NCI-H2196 treated with DMSO at 0.1 percent for 48 hours (cell line): ENCODE results near the gene GRB14.

Experiments
- DNase-seq: peaks from one replicate; lab custom pipeline; 2025; ENCODE audit not compliant: unreplicated experiment; lab: John Stamatoyannopoulos, UW

Gene GRB14

DNA sequence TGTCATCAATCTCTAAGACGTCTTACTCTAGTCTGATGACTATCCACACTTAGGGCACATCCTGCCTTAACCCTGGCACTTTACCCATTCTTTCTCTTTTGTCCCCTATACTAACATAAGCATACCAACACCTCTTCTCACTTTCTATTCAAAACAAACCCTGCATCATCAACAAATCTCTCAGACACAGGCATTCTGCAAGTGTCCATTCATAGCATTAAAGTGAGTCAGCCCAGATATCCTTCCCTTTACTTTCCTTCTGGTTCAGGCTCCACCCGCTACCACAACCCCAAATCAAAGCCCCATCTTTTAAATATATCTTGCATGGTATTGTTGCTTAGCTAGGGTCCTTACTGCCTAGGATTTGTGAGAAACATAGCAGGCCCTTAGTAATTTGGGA, 3.8 kb downstream of the GRB14 start:
- no peak for DNase-seq

DNA sequence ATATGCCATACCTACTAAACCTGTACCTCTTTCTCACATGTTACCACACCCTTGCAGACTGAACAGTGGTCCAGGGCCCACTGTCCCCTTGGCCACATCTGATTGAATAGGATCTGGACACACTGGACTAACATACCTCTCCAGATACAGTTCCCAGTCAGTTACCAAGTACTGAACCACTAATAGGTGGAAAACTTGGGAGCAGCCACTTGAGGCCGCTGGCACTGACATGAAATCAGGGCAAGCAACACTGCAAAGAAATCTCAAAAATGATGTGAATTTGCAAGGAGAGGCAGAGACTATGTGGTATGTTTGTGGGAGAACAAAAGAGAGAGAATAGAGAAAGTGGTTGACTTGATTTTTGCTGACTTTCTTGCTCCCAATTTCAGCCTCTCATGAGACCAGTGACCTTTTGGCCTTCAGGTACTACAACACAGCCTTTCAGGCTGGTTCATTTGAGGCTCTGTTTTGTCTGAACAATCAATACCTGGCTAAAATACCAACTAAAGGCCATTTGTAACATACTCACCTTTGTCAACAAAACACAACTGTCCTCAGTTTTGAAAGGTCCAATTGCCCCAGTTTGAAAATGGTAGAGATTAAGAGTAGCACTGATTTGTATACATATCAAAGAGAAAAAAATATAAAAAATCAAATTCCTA, 7.8 kb downstream of the GRB14 start:
- no peak for DNase-seq

DNA sequence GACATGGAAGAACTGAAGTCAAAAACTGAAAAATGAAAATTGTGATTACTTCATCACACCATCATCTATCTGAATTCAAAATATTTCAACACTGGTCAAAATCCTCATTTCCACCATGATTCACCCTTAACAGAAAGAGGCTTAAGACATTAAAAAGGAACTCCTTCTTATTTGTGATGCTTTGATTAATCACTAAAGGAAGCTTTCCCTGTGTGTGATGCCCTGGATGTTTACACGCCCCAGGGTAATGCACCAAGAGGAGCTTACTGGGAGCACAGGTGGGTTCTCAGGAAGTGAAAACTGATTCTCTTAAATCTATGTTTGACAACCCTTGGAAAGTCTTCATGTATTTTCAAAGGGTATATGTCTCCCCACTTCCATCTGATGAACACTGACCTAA, 11.5 kb downstream of the GRB14 start:
- DNase-seq = no peak

DNA sequence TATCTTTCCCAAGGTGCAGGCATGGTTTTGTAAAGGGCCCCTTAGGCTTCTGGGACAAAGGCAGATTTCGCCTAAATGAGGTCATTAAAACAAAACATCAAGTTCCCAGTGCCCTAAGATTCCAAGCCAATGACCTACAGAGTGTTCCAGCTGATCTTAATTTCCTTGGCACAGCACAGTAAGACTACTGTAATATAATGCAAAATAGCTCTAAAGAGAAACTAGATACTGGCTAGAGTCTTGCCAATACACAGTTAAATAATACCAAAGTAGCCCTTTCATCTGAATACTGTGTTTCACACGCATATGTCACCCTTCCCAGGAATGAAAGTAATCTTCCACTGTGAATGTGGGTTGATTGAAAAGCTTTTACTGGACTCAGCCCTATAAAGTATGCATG, 14.7 kb downstream of the GRB14 start:
- DNase-seq = no peak

DNA sequence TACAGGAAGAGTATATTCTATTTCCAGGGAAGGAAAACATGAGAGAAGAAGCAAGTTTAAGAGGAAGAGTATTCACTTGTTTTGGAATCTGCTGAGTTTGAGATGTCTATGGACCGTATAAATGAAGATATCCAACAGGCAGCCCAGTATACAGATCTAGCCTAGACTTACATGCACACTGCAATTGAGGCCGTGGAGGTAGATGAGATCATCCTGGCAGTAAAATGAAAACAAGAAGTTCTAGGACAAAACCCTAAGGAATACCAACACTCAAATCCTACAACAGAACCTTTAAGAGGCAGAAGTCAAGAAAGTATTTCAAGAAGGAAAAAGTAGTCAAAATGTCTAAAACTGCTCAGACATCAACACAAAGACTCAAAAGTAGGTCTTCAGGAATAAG, 16.0 kb downstream of the GRB14 start:
- no peak for DNase-seq

DNA sequence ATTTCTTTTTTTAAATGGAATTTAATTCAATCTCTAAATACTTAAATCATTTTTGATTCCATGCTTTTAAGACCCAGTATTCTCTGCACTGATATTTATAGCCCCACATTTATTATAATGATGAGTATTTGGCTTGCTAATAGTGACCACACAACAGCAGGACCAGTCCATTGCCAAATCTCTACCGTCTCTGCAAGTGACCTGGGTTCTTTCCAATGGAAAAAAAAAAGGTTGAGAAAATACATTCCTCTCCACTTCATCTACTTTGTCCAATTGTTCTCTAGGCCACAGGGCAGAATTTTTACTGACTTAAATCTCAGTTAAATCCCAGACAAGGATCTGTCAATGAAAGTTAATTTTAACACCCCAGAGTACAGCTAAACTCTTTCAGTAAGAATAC, 20.5 kb downstream of the GRB14 start:
- no peak for DNase-seq

DNA sequence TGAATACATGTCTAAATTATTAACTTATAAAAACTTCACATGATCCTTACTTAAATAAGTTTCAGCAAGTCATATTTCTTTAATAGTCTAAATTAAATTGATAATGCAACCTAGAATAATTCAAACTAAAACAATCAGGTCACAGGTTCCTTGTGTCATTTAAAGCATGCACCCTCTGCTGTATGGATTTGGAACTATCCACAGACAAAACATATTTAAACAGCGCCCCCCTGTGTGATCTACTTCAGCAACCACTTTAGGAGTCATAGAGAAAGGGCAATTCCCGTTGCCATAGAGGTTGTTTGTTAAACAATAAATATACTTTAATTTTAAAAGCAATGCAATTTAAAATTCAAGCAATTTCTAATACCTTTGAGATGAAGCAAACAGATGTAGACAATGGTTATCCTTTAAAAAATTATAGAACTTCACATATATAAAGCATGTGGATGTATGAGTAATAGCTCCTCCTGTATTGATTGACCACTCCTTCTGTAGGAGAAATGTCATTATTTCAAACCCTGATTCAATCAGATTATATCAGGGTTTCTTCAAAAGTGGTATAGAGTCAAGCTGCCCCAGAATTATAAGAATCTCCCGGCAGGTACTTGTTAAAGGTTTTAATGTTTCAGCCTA, 21.2 kb downstream of the GRB14 start:
- DNase-seq = no peak

DNA sequence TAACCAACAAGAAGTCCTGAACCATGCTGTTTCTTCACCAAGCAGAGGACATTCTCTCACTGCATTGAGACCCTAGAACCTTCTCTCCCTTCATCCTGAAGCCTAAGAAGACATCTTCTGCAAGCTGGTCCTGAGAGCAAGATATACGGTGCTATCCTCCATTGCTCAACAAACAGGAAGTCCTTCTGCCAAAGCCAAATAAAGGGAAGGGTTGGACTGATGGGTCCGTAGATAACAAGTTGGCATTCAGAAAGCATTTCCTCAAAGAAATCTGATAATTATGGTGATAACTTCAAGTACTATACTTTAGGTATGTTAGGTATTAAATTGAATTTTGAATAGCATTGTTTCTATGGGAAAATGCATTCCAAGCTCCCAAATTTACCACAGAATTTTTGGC, 23.3 kb downstream of the GRB14 start:
- no peak for DNase-seq

DNA sequence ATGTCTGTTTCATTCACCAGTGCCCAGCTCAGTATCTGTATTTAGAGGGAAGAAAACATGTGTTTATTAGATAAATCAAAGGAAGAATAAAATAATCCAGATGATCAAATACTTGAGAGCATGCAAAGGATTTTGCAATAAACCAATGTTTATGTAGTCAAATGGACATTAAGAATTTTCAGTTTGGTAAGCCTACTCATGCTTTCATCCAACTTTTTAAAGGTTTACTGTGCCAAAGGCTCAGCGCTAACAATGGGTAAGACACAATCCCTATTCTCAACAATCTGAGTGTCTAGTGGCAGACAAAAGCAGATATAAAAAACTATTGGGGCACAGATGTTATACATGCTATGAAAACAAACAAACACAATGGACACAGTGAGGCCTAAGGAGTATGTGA, 26.3 kb downstream of the GRB14 start:
- no peak for DNase-seq

DNA sequence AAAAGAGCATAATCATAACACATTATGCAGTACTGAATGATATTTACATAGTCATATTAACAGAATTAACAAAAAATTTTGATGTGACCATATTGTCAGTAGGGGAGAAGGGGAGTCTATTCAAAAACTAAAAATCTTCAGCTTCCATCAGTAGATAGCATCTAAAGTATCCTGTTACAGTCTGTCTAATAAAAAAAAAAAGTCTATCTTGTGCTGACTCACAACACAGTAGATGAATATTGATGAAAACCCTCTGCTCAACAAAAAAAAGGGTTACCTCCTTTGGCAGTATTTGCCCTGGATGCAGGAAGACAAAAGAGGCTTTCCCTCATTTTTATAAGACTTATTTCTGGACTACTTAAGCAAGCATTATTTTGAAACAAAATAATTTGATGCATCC, 27.3 kb downstream of the GRB14 start:
- no peak for DNase-seq

DNA sequence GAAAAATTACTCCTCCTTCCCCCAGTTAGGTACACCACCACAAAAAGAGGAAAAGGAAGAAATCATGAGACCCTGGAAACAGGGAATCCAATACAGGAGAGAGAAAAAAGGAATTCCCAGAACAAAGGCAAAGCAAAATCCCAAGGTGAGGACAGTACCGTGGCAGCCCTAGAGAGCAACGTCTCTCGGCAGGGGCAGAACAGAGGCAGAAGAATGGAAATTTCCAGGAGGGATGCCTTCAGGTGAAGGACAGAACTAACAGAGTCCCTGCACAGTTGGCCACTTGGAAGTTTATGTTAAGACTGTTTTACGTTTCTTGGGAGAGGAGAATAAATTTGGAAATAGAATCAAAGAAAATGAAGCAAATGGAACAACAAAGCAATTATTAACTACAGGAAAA, 27.7 kb downstream of the GRB14 start:
- no peak for DNase-seq

DNA sequence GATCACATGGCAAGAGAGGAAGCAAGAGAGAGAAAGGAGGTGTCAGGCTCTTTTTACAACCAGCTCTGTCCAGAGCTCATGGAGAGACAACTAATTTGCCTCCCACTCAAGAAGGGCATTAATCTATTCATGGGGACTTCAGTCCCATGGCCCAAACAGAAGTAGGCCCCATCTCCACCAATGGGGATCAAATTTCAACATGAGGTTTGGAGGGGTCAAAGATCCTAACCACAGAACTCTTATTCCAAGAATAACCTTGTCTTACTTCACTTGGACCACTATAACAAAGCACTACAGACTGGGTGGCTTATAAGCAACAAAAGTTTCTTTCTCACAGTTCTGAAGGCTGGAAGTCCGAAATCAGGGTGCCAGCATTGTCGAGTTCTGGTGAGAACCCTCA, 31.8 kb downstream of the GRB14 start:
- no peak for DNase-seq

DNA sequence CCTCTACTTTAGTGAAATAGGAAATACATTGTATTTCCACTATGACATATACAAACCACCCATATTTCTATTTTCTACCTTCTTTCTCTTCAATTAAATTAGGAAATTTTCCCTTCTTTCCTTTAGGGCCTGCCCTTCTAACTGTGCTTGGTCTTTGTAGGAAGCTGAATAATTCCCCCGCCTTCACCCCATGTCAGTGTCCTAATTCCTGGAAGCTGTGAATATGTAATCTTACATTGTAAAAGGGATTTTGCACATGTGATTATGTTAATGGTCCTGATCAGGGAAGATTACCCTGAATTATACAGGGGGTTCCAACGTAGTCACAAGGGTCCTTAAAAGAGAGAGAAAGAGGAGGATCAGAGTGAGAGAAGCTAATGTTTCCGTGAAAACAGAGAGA, 40.2 kb downstream of the GRB14 start:
- no peak for DNase-seq

DNA sequence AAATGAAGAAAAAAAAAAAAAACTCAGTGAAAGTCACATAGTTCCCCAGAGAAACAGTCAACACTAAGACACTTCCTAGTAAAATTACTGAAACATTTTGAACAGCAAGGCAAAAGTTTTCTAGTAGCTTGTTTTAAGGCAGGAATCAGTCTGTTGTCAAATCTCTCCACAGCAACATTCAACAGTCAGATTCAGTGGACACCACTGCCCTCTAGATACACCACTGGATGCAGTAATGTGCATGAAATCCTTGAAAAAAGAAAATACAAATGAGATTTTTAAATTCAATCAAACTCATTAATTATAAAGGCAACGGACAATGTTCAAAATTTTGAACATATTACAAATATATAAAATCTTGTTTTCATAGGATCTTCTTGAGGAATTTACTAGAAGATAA, 46.4 kb downstream of the GRB14 start:
- DNase-seq = no peak

DNA sequence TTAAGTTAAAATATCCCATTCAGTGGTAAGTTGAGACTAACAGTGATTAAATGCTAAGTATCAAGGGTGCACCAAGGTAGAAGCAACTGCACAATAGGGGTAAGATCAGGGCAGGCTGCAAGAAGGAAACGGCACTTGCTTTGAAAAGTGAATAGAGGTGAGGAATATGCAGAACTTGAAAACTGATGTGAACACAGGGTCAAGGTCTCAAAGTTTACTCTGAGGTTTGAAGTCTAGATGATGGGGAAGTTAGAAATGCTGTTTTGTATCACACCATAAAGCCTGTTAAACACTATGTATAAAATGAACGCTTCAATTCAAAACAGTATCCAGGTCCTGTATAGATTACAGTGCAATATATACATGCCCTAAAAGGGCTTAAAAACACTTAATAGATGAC, 50.8 kb downstream of the GRB14 start:
- no peak for DNase-seq

DNA sequence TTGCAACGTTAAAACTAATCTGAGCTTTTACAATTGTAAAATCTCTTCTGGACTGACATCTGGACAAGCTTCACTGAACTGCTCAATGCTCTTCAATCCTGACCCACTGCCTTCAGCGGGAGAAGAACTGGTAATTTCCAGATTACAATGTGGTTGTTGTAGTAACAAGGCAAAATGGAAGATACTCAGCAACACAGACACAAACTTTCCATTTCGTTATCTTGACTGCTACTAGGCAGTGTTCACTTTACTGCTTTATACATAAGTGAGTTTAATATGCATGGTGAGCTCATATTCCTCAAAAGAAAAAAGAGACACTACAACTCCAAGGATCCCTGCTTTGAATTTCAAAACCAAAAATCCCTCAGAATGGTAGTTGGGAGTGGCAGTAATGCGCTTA, 51.9 kb downstream of the GRB14 start:
- DNase-seq = no peak

DNA sequence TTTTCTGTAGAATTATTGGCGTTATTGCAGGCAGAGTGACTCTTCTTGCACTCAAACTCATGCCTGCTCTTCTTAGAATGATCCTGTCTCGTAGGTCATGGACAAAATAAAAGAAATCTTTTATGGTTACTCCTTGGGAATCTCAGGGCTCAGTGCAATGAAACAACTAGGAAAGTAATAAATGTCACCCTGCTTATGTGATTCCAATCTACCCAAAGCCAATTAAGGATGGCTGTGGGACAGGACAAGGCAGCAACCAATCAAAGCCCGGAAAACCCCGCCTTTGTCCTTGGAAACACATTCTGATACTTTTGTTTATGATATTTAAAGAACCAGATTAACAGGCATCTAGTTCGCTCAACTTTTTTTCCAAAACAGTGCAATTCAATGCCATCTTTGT, 53.0 kb downstream of the GRB14 start:
- no peak for DNase-seq

DNA sequence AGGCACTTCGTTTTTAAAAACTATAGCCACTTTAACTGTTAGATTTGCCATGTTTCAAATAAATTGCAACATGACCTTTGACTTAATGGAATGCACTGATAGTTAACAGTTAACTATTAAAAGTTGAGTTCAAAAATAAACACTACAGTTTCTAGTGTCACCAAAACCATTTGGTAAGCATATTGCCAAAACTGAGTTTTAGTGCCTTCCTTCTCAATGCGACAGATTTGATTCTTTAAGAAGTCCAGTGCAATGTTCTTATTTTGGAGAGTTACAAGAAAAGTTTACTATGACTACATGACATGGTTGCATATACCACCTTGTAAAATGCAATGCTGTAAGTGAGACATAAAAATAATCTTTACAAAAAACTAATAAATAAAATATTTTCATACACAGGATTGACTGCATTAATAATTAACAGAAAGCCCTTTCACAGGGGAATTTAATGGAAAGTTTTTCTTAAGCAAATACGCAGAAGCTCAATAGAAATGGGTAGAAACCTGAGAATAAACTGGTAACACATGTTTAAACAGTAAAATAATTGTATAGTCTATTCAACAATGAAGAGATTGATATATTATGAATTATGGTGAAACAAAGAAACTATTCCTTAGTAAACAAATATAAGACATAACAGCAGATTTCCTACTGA, 53.8 kb downstream of the GRB14 start:
- no peak for DNase-seq

DNA sequence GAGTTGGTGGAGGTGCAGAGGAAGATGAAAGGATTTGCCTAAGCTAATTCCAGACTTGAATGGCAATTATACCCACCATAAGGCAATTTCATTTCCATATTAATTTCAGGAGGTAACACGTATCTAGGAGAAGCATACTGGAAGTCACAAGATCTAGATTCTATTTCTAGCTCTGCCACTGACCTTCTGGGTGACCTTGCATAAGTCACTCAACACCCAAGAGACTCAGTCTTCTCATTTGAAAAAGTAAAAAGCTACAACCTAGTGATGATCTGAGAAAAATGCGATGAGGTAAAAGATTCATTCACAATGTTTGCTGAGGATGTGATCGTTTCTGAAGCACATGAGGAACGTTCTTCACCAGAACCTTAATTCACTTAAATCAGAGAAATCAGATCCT, 55.9 kb downstream of the GRB14 start:
- DNase-seq = no peak

DNA sequence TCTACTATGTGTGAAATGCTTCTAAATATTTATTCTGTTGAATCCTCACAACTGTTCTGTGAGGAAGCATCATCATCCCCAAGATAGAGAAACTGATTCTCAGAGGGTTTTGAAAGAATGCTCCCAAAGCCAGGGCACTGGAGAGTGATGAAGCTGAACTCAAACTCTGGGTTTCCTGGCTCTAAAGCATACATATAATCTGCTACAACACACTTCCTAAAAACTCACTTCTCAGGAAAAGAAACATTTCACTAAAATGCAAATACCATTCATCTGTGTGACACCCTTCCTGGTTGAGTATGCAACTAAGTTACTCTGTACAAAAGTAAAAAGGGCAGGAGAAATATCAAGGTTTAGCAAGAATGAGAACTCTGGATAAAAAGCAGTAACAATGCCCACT, 58.6 kb downstream of the GRB14 start:
- DNase-seq = no peak

DNA sequence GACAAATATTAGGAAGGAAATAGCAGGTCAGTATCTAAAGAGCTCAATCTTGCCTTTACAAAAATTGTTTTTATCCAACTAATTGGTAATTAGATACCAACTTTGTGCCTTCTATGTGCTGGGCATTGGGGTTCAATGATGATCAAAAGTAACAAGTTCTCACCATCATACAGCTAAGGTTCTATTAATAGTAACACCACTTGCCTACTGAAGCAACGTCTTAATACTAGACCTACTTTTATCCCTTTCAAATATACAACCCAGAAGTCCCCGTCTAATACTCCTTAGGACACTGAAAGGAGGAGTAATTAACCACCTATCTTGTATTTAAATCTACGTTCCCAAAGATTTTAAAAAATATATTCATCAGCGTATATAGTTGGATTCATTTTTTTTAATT, 59.3 kb downstream of the GRB14 start:
- no peak for DNase-seq

DNA sequence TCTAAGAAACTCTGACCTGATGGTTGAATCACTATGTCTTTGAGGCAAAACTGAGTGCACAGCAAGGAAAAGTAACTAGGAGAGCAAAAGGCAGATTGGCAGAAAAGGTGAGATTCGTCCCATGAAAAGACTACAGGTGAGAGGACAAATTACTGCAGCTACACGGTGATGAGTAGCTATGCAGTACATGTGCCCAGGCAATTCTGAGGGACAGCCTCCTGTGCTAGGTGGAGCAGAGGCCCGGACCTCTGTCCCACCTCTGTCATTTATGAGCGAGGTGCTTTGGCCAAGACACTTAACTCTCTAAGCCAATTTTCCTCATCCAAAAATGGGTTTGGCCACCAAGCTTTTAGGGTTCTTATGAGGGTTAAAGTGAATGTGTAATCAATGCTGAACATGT, 59.9 kb downstream of the GRB14 start:
- no peak for DNase-seq

DNA sequence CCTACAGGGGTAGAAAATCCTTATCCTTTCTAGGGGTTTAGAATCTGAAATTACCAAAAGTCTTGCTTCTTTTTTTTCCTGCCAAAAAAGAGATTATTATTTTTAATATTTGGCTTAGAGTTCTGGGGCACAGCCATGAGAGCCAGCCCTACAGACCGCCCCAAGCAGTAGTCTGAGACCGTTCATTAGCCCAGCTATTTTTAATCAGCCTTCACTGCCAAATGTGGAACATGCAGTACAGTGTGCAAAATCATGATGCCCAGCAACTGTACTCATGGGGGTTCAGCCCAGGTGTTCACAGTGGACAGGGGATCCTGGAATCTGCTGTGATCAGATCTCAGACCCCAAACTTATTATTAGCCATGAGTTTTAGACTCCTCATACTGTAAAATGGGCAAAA, 60.4 kb downstream of the GRB14 start:
- DNase-seq = no peak
